Lower leg skin (tissue), 4 donors: Measurements from ENCODE around the gene MUC6. TPM values are rescaled to one million over a fixed set of nuclear protein-coding genes. Genes with fewer than 3 reads are reported as not detected.

Experiments
- DNase-seq, 2 donors: peaks; one replicate each; pipeline ENCODE4 v3.0.0-alpha.2; 2019; ENCODE audit warnings: low spot score in 2 of 2
- H3K4me3 ChIP-seq: fragments of 200-600 bp; sonication (generic); 2 replicates; pipeline ENCODE4 v1.5.1; 2017; ENCODE audit warnings: mild to moderate bottlenecking, low read depth; ENCODE audit not compliant: poor library complexity, severe bottlenecking
- CTCF ChIP-seq, 3 donors: fragments of 450-650 bp; IDR thresholded peaks; one replicate each; pipeline ENCODE4 v1.5.1; 2016; ENCODE audit warnings: antibody characterized with exemption in 3 of 3, mild to moderate bottlenecking in 3 of 3, moderate library complexity in 2 of 3
- POLR2A ChIP-seq, 2 donors: fragments of 450-650 bp; IDR thresholded peaks; one replicate each; pipeline ENCODE4 v1.6.1; 2016 to 2017; ENCODE audit warnings: antibody characterized with exemption in 2 of 2, mild to moderate bottlenecking in 1 of 2, moderate library complexity in 1 of 2
- WGBS, 2 donors: methylation state at CpG; one replicate each; pipeline ENCODE4 v1.1.5; 2018; 5-methylcytosine and 5-hydroxymethylcytosine counted together
- intact Hi-C: fragments of 100-400 bp; cut with DNase I; formaldehyde crosslinking; loops from one replicate; pipeline ENCODE4 v1.15.0; 2023; ENCODE audit warnings: low total_unique reads
- total RNA-seq, 4 donors: library from RNA; depleted of rRNA; stranded (reverse); fragments of >200 nt; gene quantifications; one replicate each; pipeline ENCODE4 v1.1.0, GENCODE V29; 2016

MUC6 gene
- total RNA-seq, 4 donors from 2014 or later, result not detected

GRCh38 chr11:967995-968751, 68.3 kb downstream of the MUC6 start:
- intact Hi-C loops, result no loop called here
- 80 to 83% methylated on average over 31 of the region's 31 CpGs for WGBS, 2 donors
- DNase-seq, result no peak
- H3K4me3 ChIP-seq, result no peak overlapping the region
- TF ChIP-seq CTCF (IDR thresholded peaks at IDR 0.05) (no peak), POLR2A (IDR thresholded peaks at IDR 0.05) (no peak)

DNA sequence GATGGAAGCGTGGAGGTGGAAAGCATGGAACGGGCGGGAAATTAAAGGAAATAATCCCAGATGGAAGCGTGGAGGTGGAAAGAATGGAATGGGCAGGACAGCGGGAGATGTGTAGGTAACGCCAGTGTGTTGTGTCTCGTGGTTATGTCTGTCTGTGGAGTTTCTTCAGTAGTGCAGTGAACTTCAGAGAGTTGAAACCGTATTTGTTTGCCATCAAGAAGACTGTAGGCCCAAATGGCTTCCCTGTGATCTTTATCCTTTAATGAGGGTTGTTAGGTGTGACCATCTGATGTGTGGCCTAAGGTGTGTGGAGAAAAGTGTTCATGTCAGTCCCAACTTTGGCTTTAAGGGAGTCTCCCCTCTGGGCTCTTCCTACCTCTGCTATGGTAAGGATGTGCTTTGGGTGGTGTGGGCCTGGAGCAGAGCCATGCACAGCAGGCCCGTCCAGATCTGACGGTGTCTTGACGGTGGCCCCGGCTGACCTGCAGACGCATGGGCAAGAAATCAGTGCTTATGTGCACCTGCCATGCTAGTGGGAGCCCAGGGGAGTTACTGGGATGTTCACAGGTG, 71.2 kb downstream of the MUC6 start:
- WGBS, 2 donors, result 82 to 87% methylated on average over 12 to 13 of the region's 13 CpGs
- H3K4me3 ChIP-seq, result no peak overlapping the region
- intact Hi-C loops, result no loop called here
- no peak for TF ChIP-seq CTCF (IDR thresholded peaks at IDR 0.05)
- TF ChIP-seq POLR2A (IDR thresholded peaks at IDR 0.05), result no peak
- no peak for DNase-seq

GRCh38 chr11:963852-964251, 72.7 kb downstream of the MUC6 start:
- 96 to 99% methylated on average over 7 of the region's 7 CpGs for WGBS, 2 donors
- DNase-seq, result no peak
- TF ChIP-seq CTCF (IDR thresholded peaks at IDR 0.05), result no peak
- no peak for TF ChIP-seq POLR2A (IDR thresholded peaks at IDR 0.05)
- intact Hi-C loops, result no loop called here
- no peak overlapping the region for H3K4me3 ChIP-seq

Other genes with a start within 250 kb of the MUC6 start
- gene CEND1, start 246.6 kb downstream of the MUC6 start, total RNA-seq, result not detected
- gene SLC25A22, start 238.4 kb downstream of the MUC6 start, total RNA-seq, result 10 to 100 TPM; 10.9 to 19.2 (median 14.8) TPM
- gene PIDD1, start 231.5 kb downstream of the MUC6 start, total RNA-seq, result 10 to 100 TPM; 16.4 to 44.3 (median 24.5) TPM
- gene RPLP2, start 226.8 kb downstream of the MUC6 start, total RNA-seq, result 1,000 to 10,000 TPM in 1 of 4 donors, 100 to 1,000 TPM in 3; 479 to 1,471 (median 745) TPM
- 10 to 100 TPM; 55.5 to 99.7 (median 72.4) TPM for gene PNPLA2, start 217.8 kb downstream of the MUC6 start, total RNA-seq
- 10 to 100 TPM; 14.5 to 47.9 (median 32.3) TPM for gene CRACR2B, start 208.8 kb downstream of the MUC6 start, total RNA-seq
- 100 to 1,000 TPM; 124 to 186 (median 157) TPM for gene CD151, start 203.8 kb downstream of the MUC6 start, total RNA-seq
- gene POLR2L, start 194.2 kb downstream of the MUC6 start, total RNA-seq, result 10 to 100 TPM; 39.1 to 61.2 (median 51.4) TPM
- gene TSPAN4, start 193.9 kb downstream of the MUC6 start, total RNA-seq, result 10 to 100 TPM; 57.3 to 88.3 (median 70.7) TPM
- gene CHID1, start 125.9 kb downstream of the MUC6 start, total RNA-seq, result 10 to 100 TPM; 35.5 to 59.4 (median 50.7) TPM
- 10 to 100 TPM; 33.6 to 76.6 (median 46.4) TPM for gene AP2A2, start 110.8 kb downstream of the MUC6 start, total RNA-seq
- gene MUC2, start 38.2 kb upstream of the MUC6 start, total RNA-seq, result under 1 TPM in 1 of 4 donors, not detected in 3; 0.02 TPM
- gene MUC5AC, start 121.2 kb upstream of the MUC6 start, total RNA-seq, result under 1 TPM in 3 of 4 donors, not detected in 1; 0.02 to 0.04 (median 0.03) TPM
- under 1 TPM in 3 of 4 donors, not detected in 1; 0.22 to 0.61 (median 0.29) TPM for gene MUC5B, start 186.3 kb upstream of the MUC6 start, total RNA-seq